ENCODE measurements around the gene CRB1.

The CRB1 gene

GRCh38 chr1:197336571-197336970 lies 68.5 kb downstream of the CRB1 start:
- no peak for ATAC-seq (ENCODE audit: insufficient read depth, low read depth)
- H3K4me1 ChIP-seq (ENCODE audit: insufficient read depth, low read length): no peaks in the 10 kb centered on the region
- TF ChIP-seq CTCF (IDR thresholded peaks at IDR 0.05; ENCODE audit: borderline replicate concordance, extremely low read depth, low read length, poor library complexity, severe bottlenecking) (no peak), EZH2 (IDR thresholded peaks at IDR 0.05; ENCODE audit: borderline replicate concordance, low read depth, low read length, severe bottlenecking) (no peak)

GRCh38 chr1:197339106-197340060 lies 71.3 kb downstream of the CRB1 start:
- Histone ChIP-seq H3K4me2 (ENCODE audit: insufficient read depth, low read length) (no peak overlapping the region), H3K27me3 (ENCODE audit: insufficient read depth, low read length, poor library complexity) (no peaks in the 10 kb centered on the region), H3K36me3 (ENCODE audit: insufficient read depth, low read length) (no peaks in the 10 kb centered on the region), H3K79me2 (ENCODE audit: insufficient read depth, low read length) (no peaks in the 10 kb centered on the region), H4K20me1 (ENCODE audit: insufficient read depth, low read length) (no peaks in the 10 kb centered on the region), H3K9me3 (ENCODE audit: insufficient read depth, low read length, severe bottlenecking) (no peaks in the 10 kb centered on the region), H3K4me3 (ENCODE audit: low read depth in 1 of 2, low read length in 2 of 2) (no peak overlapping the region), H2AFZ (ENCODE audit: low read depth, low read length) (no peak overlapping the region), H3K27ac (ENCODE audit: low read length) (no peak overlapping the region), H3K4me1 (ENCODE audit: insufficient read depth, low read length) (no peaks in the 10 kb centered on the region), H3K9ac (ENCODE audit: low read depth, low read length) (no peak overlapping the region)
- DNase-seq (no peak), ATAC-seq (ENCODE audit: insufficient read depth, low read depth) (no peak)
- TF ChIP-seq EZH2 (IDR thresholded peaks at IDR 0.05; ENCODE audit: borderline replicate concordance, low read depth, low read length, severe bottlenecking): no peak
- TF ChIP-seq CTCF (IDR thresholded peaks at IDR 0.05; ENCODE audit: borderline replicate concordance, extremely low read depth, low read length, poor library complexity, severe bottlenecking): no peak

More at GRCh38 chr1:197336571-197336970, 68.5 kb downstream of the CRB1 start:
- Histone ChIP-seq H3K4me3 (ENCODE audit: low read depth in 1 of 2, low read length in 2 of 2) (no peak overlapping the region), H3K36me3 (ENCODE audit: insufficient read depth, low read length) (no peaks in the 10 kb centered on the region), H3K4me2 (ENCODE audit: insufficient read depth, low read length) (no peak overlapping the region), H3K27me3 (ENCODE audit: insufficient read depth, low read length, poor library complexity) (no peaks in the 10 kb centered on the region), H3K79me2 (ENCODE audit: insufficient read depth, low read length) (no peaks in the 10 kb centered on the region), H2AFZ (ENCODE audit: low read depth, low read length) (no peak overlapping the region), H4K20me1 (ENCODE audit: insufficient read depth, low read length) (no peaks in the 10 kb centered on the region), H3K9ac (ENCODE audit: low read depth, low read length) (no peak overlapping the region), H3K27ac (ENCODE audit: low read length) (no peak overlapping the region), H3K9me3 (ENCODE audit: insufficient read depth, low read length, severe bottlenecking) (no peaks in the 10 kb centered on the region)
- DNase-seq: no peak

- no peak overlapping the region for H3K4me3 ChIP-seq (ENCODE audit: low read depth in 1 of 2, low read length in 2 of 2)
- TF ChIP-seq EZH2 (IDR thresholded peaks at IDR 0.05; ENCODE audit: borderline replicate concordance, low read depth, low read length, severe bottlenecking): no peak
- TF ChIP-seq CTCF (IDR thresholded peaks at IDR 0.05; ENCODE audit: borderline replicate concordance, extremely low read depth, low read length, poor library complexity, severe bottlenecking): no peak
- no peak for ATAC-seq (ENCODE audit: insufficient read depth, low read depth)
- H3K9me3 ChIP-seq (ENCODE audit: insufficient read depth, low read length, severe bottlenecking): no peaks in the 10 kb centered on the region
- H3K79me2 ChIP-seq (ENCODE audit: insufficient read depth, low read length): no peaks in the 10 kb centered on the region
- no peaks in the 10 kb centered on the region for H3K27me3 ChIP-seq (ENCODE audit: insufficient read depth, low read length, poor library complexity)
- no peak overlapping the region for H2AFZ ChIP-seq (ENCODE audit: low read depth, low read length)
- no peak overlapping the region for H3K9ac ChIP-seq (ENCODE audit: low read depth, low read length)
- no peak overlapping the region for H3K4me2 ChIP-seq (ENCODE audit: insufficient read depth, low read length)
- H4K20me1 ChIP-seq (ENCODE audit: insufficient read depth, low read length): no peaks in the 10 kb centered on the region
- no peak overlapping the region for H3K27ac ChIP-seq (ENCODE audit: low read length)
- no peaks in the 10 kb centered on the region for H3K36me3 ChIP-seq (ENCODE audit: insufficient read depth, low read length)
- no peaks in the 10 kb centered on the region for H3K4me1 ChIP-seq (ENCODE audit: insufficient read depth, low read length)
- DNase-seq: no peak
Measured at GRCh38 chr1:197341626-197342025, 73.6 kb downstream of the CRB1 start.
